Stimulated activated CD4-positive, alpha-beta T cell treated with anti-CD3 and anti-CD28 coated beads, Interleukin-4, amount 100 ng/mL, for 48 hours (primary cell): ENCODE measurements around the gene PRG2.

Experiments used
- DNase-seq, 2 donors: peaks; one replicate each; pipeline ENCODE4 v3.0.0-alpha.2; 2020; ENCODE audit warnings: low read depth in 2 of 2

PRG2 gene

GRCh38 chr11:57390535-57390934, at the start of gene PRG2:
Gene PRG2, minus strand, starts transcription at chr11:57390650. Its CDS starts 706 bp downstream, at chr11:57389944.
- no peak for DNase-seq

GRCh38 chr11:57439786-57440185, 49.3 kb upstream of the PRG2 start:
- no peak for DNase-seq

- no peak for DNase-seq
Measured at GRCh38 chr11:57438345-57439285, 48.2 kb upstream of the PRG2 start.

- no peak for DNase-seq
Measured at GRCh38 chr11:57436031-57436430, 45.6 kb upstream of the PRG2 start.

- DNase-seq, result no peak
Measured at GRCh38 chr11:57434640-57435546, 44.4 kb upstream of the PRG2 start.

- DNase-seq, result no peak
Measured at GRCh38 chr11:57432714-57433163, 42.3 kb upstream of the PRG2 start.

GRCh38 chr11:57432149-57432561, 41.7 kb upstream of the PRG2 start:
- DNase-seq, result no peak

- DNase-seq, result no peak
Measured at GRCh38 chr11:57430952-57431351, 40.5 kb upstream of the PRG2 start.

- DNase-seq, result no peak
Measured at GRCh38 chr11:57429946-57430345, 39.5 kb upstream of the PRG2 start.

GRCh38 chr11:57428643-57429042, 38.2 kb upstream of the PRG2 start:
- DNase-seq, result no peak

GRCh38 chr11:57427727-57428082, 37.3 kb upstream of the PRG2 start:
- no peak for DNase-seq

GRCh38 chr11:57426929-57427726, 36.7 kb upstream of the PRG2 start, which contains the start of gene SLC43A3:
Gene SLC43A3, minus strand, starts transcription at chr11:57427121. Its CDS starts 949 bp downstream, at chr11:57426172.
- peak; percentile 68 to 79 for DNase-seq

GRCh38 chr11:57426439-57426928, 36.0 kb upstream of the PRG2 start:
- DNase-seq, result no peak

GRCh38 chr11:57425565-57426438, 35.4 kb upstream of the PRG2 start:
- DNase-seq, result no peak

- peak; percentile 70 to 87 for DNase-seq
Measured at GRCh38 chr11:57424792-57425564, 34.5 kb upstream of the PRG2 start.

- DNase-seq, result no peak
Measured at GRCh38 chr11:57424137-57424791, 33.8 kb upstream of the PRG2 start.

- no peak for DNase-seq
Measured at GRCh38 chr11:57422669-57423068, 32.2 kb upstream of the PRG2 start.

GRCh38 chr11:57421805-57422204, 31.4 kb upstream of the PRG2 start:
- no peak for DNase-seq

- no peak for DNase-seq
Measured at GRCh38 chr11:57421066-57421465, 30.6 kb upstream of the PRG2 start.
